PFSK-1 (cell line): ENCODE data around the gene TBRG4.

Experiments
- FOXP2 ChIP-seq: optimal IDR thresholded peaks from 2 replicates; pipeline ENCODE3; 2011; ENCODE audit warnings: borderline replicate concordance, control low read depth, inconsistent platforms; ENCODE audit not compliant: insufficient read depth; ENCODE audit errors: extremely low read length, extremely low read depth
- POLR2AphosphoS5 ChIP-seq: IDR thresholded peaks from 2 replicates; pipeline ENCODE4 v1.6.1; 2012; ENCODE audit warnings: low read depth, mild to moderate bottlenecking, control low read depth, low read length, moderate library complexity
- SIN3A ChIP-seq: IDR thresholded peaks from 2 replicates; pipeline ENCODE4 v1.6.1; 2012; ENCODE audit warnings: mild to moderate bottlenecking, low read length, moderate library complexity, borderline replicate concordance; ENCODE audit not compliant: insufficient read depth
- TAF1 ChIP-seq: IDR thresholded peaks from 2 replicates; pipeline ENCODE4 v1.6.1; 2012; ENCODE audit warnings: low read length, control low read depth, borderline replicate concordance; ENCODE audit not compliant: insufficient read depth
- TF ChIP-seq, protein P1 (sequence below), 2 experiments: IDR thresholded peaks; 2 replicates each; pipeline versions ENCODE4 v1.6.1 to v1.8.0; 2011 to 2012; ENCODE audit warnings: low read depth in 2 of 2, low read length in 2 of 2, control low read depth in 1 of 2, inconsistent platforms in 1 of 2, mild to moderate bottlenecking in 1 of 2, moderate library complexity in 1 of 2; ENCODE audit not compliant: insufficient read depth in 1 of 2

TBRG4 gene

DNA sequence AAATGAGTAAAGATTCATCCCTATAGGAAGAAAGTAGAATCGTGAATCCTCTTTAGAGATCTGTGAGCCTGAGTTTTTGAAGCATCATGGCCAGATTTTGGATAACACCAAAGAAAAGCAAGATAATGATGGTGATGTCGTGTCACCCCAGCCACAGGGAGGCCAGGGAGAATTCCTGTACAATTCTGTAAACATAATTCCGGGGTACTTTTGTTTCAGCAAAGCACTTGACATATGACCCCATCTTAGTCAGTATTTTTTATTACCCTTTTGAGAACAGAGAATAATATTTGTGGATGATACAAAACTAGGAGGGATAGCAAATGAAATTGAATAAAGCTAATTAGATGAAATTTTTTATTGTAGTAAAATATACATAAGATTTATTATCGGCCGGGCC lies 56.5 kb downstream of the TBRG4 start:
- TF ChIP-seq FOXP2, result no peak
- no peak for TF ChIP-seq SIN3A
- TF ChIP-seq, protein P1, sequence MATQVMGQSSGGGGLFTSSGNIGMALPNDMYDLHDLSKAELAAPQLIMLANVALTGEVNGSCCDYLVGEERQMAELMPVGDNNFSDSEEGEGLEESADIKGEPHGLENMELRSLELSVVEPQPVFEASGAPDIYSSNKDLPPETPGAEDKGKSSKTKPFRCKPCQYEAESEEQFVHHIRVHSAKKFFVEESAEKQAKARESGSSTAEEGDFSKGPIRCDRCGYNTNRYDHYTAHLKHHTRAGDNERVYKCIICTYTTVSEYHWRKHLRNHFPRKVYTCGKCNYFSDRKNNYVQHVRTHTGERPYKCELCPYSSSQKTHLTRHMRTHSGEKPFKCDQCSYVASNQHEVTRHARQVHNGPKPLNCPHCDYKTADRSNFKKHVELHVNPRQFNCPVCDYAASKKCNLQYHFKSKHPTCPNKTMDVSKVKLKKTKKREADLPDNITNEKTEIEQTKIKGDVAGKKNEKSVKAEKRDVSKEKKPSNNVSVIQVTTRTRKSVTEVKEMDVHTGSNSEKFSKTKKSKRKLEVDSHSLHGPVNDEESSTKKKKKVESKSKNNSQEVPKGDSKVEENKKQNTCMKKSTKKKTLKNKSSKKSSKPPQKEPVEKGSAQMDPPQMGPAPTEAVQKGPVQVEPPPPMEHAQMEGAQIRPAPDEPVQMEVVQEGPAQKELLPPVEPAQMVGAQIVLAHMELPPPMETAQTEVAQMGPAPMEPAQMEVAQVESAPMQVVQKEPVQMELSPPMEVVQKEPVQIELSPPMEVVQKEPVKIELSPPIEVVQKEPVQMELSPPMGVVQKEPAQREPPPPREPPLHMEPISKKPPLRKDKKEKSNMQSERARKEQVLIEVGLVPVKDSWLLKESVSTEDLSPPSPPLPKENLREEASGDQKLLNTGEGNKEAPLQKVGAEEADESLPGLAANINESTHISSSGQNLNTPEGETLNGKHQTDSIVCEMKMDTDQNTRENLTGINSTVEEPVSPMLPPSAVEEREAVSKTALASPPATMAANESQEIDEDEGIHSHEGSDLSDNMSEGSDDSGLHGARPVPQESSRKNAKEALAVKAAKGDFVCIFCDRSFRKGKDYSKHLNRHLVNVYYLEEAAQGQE (IDR thresholded peaks at IDR 0.05; ENCODE audit: insufficient read depth in 1 of 2, low read depth in 2 of 2, low read length in 2 of 2), result no peak
- TF ChIP-seq TAF1, result no peak
- no peak for TF ChIP-seq POLR2AphosphoS5

DNA sequence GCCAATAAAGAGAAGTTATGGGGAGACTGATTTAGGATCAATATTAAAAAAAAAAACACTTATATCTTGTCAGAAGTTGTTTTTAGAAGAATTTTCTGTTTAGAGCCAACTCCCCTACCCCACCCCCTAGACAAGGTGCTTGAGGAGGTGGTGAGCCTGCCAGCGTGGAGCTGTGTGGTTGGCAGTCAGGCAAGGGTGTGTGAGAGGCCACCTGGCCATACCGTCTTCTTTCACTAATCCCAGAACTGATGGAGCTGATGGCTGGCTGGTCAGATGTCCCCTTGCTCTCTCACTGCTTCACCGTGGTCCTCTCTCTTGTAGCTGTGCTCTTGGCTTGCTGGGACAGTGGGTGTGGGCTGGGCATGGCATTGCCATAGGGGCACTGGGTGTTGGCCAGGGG lies 57.1 kb downstream of the TBRG4 start:
- no peak for TF ChIP-seq TAF1
- TF ChIP-seq SIN3A, result no peak
- TF ChIP-seq, protein P1 (IDR thresholded peaks at IDR 0.05; ENCODE audit: insufficient read depth in 1 of 2, low read depth in 2 of 2, low read length in 2 of 2), result no peak
- no peak for TF ChIP-seq FOXP2
- TF ChIP-seq POLR2AphosphoS5, result no peak

DNA sequence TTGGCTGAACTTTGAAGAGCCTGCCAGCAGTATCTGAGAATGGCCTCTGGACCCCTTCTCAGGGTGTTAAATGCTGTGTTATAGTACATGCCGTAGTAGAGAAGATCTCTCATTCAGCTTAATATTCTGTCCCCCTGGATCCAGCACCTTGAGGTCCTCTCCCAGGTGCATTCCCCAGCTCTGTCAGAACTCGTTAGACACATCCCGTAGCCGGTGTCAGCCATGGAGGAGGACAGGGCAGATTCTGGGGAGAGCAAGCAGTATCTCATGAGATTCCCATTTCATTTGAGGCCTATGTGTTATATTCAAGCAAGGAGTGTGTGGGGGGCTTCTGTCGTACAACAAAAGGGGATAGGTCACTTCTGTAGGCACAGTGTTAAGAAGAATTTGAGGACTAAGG lies 57.6 kb downstream of the TBRG4 start:
- no peak for TF ChIP-seq TAF1
- no peak for TF ChIP-seq POLR2AphosphoS5
- TF ChIP-seq, protein P1 (IDR thresholded peaks at IDR 0.05; ENCODE audit: insufficient read depth in 1 of 2, low read depth in 2 of 2, low read length in 2 of 2), result no peak
- TF ChIP-seq FOXP2, result no peak
- TF ChIP-seq SIN3A, result no peak

DNA sequence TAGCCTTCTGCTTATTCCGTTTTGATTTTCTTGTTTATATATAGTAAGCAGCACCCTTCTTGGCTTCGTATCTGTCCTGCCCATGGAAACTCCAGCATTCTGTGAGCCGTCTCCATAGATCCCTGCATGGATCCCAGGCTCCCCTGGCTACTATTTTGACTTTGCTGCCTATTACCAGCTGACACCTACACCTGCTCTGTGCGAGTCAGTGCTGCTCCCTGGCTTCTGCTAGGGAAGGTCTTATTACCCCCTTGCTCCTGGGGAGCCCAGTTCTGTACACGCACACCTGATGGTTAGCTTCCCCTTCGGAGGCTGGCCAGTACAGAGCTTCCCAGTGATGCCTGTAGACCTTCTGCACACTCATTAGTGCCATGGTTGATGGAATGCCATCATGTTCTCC lies 58.1 kb downstream of the TBRG4 start:
- TF ChIP-seq, protein P1 (IDR thresholded peaks at IDR 0.05; ENCODE audit: insufficient read depth in 1 of 2, low read depth in 2 of 2, low read length in 2 of 2), result no peak
- TF ChIP-seq POLR2AphosphoS5, result no peak
- TF ChIP-seq SIN3A, result no peak
- no peak for TF ChIP-seq TAF1
- no peak for TF ChIP-seq FOXP2

DNA sequence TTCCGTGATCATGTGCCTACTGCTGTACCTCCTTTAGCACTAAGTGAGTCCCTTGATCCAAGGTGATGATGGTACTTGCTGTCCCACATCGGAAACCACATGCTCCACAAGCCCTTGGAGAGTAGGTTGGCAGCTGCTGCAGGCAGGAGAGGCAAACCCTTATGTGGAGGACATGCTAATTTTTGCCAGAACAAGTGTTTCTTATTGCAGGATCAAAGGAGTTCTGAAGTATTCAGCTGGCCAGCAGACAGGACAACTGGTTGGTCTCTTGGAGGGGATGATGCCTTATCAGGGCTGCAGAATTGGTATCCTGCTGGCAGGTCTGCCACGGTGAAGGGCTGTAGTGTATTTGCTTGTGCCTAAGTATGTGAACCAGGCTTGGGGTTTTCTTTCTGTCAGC lies 59.5 kb downstream of the TBRG4 start:
- TF ChIP-seq, protein P1 (IDR thresholded peaks at IDR 0.05; ENCODE audit: insufficient read depth in 1 of 2, low read depth in 2 of 2, low read length in 2 of 2), result no peak
- TF ChIP-seq TAF1, result no peak
- no peak for TF ChIP-seq FOXP2
- TF ChIP-seq POLR2AphosphoS5, result no peak
- TF ChIP-seq SIN3A, result no peak
